Measurements from ENCODE around the gene USP3.

USP3 gene

GRCh38 chr15:63512148-63512547 lies 7.8 kb downstream of the USP3 start:
- no peak for TF ChIP-seq CTCF (IDR thresholded peaks at IDR 0.05; ENCODE audit: borderline replicate concordance, control extremely low read depth, extremely low read depth, insufficient read depth, missing control alignments)
- in situ Hi-C loops (cut with MboI; ENCODE audit: low sequenced_read_pairs, unreplicated experiment): no loop called here
- no peak for DNase-seq (ENCODE audit: low spot score)

- in situ Hi-C loops (cut with MboI; ENCODE audit: low sequenced_read_pairs, unreplicated experiment): no loop called here
- no peak for TF ChIP-seq CTCF (IDR thresholded peaks at IDR 0.05; ENCODE audit: borderline replicate concordance, control extremely low read depth, extremely low read depth, insufficient read depth, missing control alignments)
- no peak for DNase-seq (ENCODE audit: low spot score)
Measured at GRCh38 chr15:63513271-63513670, 8.9 kb downstream of the USP3 start.

GRCh38 chr15:63513728-63514127 lies 9.3 kb downstream of the USP3 start:
- in situ Hi-C loops (cut with MboI; ENCODE audit: low sequenced_read_pairs, unreplicated experiment): no loop called here

GRCh38 chr15:63514531-63514943 lies 10.1 kb downstream of the USP3 start:
- TF ChIP-seq CTCF (IDR thresholded peaks at IDR 0.05; ENCODE audit: borderline replicate concordance, control extremely low read depth, extremely low read depth, insufficient read depth, missing control alignments): no peak
- no peak for DNase-seq (ENCODE audit: low spot score)
- in situ Hi-C loops (cut with MboI; ENCODE audit: low sequenced_read_pairs, unreplicated experiment): no loop called here

More at GRCh38 chr15:63513728-63514127, 9.3 kb downstream of the USP3 start:
- no peak for DNase-seq (ENCODE audit: low spot score)
- no peak for TF ChIP-seq CTCF (IDR thresholded peaks at IDR 0.05; ENCODE audit: borderline replicate concordance, control extremely low read depth, extremely low read depth, insufficient read depth, missing control alignments)

GRCh38 chr15:63517202-63517601 lies 12.8 kb downstream of the USP3 start:
- in situ Hi-C loops (cut with MboI; ENCODE audit: low sequenced_read_pairs, unreplicated experiment): no loop called here
- TF ChIP-seq CTCF (IDR thresholded peaks at IDR 0.05; ENCODE audit: borderline replicate concordance, control extremely low read depth, extremely low read depth, insufficient read depth, missing control alignments): no peak
- DNase-seq (ENCODE audit: low spot score): no peak

- DNase-seq (ENCODE audit: low spot score): no peak
- no peak for TF ChIP-seq CTCF (IDR thresholded peaks at IDR 0.05; ENCODE audit: borderline replicate concordance, control extremely low read depth, extremely low read depth, insufficient read depth, missing control alignments)
- in situ Hi-C loops (cut with MboI; ENCODE audit: low sequenced_read_pairs, unreplicated experiment): no loop called here
Measured at GRCh38 chr15:63517628-63518027, 13.2 kb downstream of the USP3 start.

GRCh38 chr15:63519041-63519440 lies 14.6 kb downstream of the USP3 start:
- TF ChIP-seq CTCF (IDR thresholded peaks at IDR 0.05; ENCODE audit: borderline replicate concordance, control extremely low read depth, extremely low read depth, insufficient read depth, missing control alignments): no peak
- DNase-seq (ENCODE audit: low spot score): no peak
- in situ Hi-C loops (cut with MboI; ENCODE audit: low sequenced_read_pairs, unreplicated experiment): no loop called here

Measured in GM13976 (cell line).